HG03378 (cell line): ENCODE results near the gene SCFD2.
"Not testable (repeated sequence)": the region's sequence is repeated elsewhere in the genome, so short reads cannot be mapped to it uniquely, and the experiment has no call there.

Experiments used
- ATAC-seq: cut with Tn5 transposase; IDR thresholded peaks from one replicate; pipeline ENCODE4 v1.9.1; 2021; ENCODE audit warnings: mild to moderate bottlenecking, moderate library complexity; ENCODE audit not compliant: unreplicated experiment

Gene SCFD2

DNA sequence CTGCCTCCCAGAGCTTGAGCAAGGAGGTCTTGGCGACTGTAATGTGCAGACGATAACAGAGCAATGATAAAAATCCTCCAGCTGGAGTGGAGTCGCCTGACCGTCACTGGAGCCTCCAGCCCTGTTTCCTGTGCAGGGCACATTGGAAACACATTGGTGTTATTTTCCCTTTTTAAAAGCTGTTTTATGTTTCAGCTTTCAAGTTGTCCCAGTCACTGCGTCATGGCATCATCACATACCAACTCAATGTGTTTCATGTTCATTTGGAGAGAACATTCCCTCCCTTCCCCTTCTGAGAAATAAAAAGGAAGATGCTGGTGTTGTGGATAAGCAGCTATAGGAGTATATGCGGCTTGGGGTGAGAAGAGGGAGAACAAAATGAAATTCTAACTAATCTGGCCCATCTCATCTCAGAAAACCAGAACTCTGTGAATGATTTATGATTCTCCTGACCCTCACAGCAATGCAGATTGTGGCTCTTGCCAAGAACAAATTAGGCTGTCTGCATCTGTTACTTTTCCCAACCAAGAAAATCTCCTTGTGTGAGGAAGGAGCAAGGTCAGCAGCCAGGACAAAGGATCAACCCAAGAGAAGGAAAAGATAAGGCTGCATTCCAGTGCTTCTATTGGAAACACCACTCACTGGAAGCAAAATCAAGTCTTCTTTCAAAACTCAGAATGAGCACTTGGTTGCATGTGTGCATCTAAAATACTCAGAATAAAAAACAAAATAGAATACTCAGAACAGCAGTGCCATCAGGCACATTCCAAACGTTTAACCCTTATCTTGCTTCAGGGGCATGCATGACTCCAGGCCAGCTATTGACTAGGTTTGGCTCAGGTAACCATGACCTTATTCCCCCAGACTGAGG, 369.4 kb downstream of the SCFD2 start:
- no peak for ATAC-seq

- no peak for ATAC-seq
These were observed 370.4 kb downstream of the SCFD2 start for GRCh38 chr4:52995360-52996030.

- no peak for ATAC-seq
These were observed 371.3 kb downstream of the SCFD2 start for GRCh38 chr4:52994567-52994966.

- no peak for ATAC-seq
These were observed 372.1 kb downstream of the SCFD2 start for GRCh38 chr4:52993771-52994170.

- not testable (repeated sequence) for ATAC-seq
These were observed 373.3 kb downstream of the SCFD2 start for GRCh38 chr4:52992551-52992950.

- ATAC-seq = no peak
These were observed 374.4 kb downstream of the SCFD2 start for GRCh38 chr4:52991472-52991871.

GRCh38 chr4:52990706-52991105, 375.2 kb downstream of the SCFD2 start:
- ATAC-seq = no peak

DNA sequence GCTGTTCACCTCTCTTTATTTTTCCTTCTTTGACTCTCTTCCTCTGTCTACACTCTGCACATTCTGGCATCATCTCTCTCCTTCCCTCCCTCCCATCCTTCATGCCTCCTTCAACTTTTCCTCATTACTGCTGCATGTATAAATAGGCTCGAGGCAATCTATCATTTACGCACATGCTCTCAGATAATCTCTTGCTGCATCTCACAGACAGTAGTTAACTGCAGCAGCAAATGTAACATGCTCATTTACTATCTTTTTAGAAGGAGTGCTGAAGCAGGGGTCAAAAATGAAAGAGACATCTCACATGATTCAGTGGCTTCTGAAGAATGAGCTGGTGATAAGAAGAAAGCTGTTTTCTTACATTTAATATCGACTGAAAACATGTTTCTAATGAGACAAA, 376.0 kb downstream of the SCFD2 start:
- no peak for ATAC-seq

GRCh38 chr4:52987392-52988056, 378.3 kb downstream of the SCFD2 start:
- no peak for ATAC-seq

GRCh38 chr4:52984462-52984881, 381.4 kb downstream of the SCFD2 start:
- no peak for ATAC-seq

DNA sequence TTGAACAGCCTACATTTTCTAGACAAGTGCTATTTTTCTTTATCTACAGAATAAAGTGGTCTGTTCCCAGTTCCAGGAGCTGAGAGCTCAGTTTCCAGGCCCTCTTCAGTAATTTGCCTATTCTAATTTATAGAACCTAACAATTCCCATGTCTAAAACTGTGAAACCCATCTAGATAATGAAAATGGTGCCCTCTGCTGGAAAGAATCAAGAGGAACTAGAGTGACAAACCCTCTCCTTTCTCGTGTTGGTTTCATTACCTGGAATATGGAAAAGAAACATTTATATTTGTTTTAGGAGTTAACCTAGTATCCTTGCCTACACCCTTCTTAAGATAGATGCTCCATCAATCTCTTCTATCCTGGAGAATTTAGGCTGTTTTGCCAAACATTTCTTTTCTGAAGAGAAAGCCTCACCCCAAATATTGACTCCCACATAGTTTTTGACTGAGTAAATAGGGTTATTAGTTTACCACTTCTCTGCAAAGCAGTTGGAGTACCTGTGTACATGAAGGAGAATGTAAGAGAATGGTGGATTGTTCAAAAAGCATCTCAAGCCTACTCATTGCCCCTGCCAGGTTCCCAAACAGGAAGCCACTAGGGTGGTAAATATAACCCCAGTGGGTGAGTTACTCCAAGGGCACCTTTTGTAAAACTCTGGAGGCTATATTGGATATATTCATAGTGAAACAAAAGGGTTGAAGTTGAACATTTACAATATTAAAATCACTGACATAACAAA, 382.1 kb downstream of the SCFD2 start:
- ATAC-seq = peak; percentile 63

- ATAC-seq = no peak
These were observed 382.9 kb downstream of the SCFD2 start for GRCh38 chr4:52982946-52983340.

- no peak for ATAC-seq
These were observed 383.5 kb downstream of the SCFD2 start for GRCh38 chr4:52982255-52982945.

- no peak for ATAC-seq
These were observed 385.9 kb downstream of the SCFD2 start for GRCh38 chr4:52979821-52980590.

GRCh38 chr4:52979020-52979419, 386.8 kb downstream of the SCFD2 start:
- no peak for ATAC-seq

DNA sequence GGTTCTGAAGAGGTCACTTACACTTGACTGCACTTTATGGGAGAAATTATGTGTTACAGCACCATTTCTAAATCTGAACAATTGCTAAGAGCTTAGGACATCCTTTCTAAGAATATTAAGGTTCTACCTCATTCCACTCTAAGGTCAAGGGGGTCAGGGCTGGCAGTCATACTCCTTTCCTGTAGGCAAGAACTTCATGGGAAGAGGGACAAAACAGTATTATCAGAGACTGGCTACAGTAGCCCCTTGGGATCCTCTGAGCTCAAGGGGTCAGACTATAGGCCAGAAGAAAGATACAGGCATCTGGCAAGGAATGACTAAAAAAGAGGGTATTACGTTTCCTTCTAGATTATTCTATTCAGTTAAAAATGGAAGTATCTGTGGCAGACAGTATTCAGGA, 388.6 kb downstream of the SCFD2 start:
- no peak for ATAC-seq

DNA sequence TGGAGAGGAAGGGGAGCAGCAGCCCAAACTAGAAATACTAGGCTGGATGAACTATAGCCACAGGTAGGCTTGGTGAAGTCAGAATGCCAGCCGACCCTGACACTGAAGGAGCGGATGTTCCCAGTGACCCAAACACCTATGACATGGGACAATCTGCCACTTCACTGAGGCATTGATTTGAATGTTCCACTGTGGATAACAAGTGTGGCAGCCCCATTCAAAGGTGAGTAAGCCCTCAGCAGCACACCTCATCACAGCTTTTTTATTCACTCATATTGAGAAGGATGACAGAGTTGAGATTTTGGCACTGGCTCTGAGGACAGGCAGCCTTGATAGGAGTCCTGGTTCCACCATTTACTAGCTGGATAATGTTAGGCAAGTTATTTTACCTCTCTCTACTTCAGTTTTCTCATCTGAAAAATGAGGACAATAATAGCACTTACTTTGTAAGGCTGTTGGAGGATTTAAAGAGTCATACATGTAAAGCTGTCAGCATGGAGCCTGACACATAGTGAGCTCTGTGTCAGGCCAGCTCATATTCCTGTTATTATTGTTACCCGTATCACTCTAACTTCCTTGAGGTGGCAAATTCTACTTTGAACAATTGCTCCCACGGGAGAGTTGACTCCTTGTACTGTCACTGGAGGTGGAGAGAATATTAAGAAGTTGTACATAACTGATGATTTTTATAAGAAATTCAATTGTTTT, 389.2 kb downstream of the SCFD2 start:
- no peak for ATAC-seq

- no peak for ATAC-seq
These were observed 397.2 kb downstream of the SCFD2 start for GRCh38 chr4:52968691-52969090.

GRCh38 chr4:52968241-52968640, 397.6 kb downstream of the SCFD2 start:
- ATAC-seq = no peak
